H4 (cell line): Measurements from ENCODE around the gene ILKAP. TPM values are rescaled to one million over a fixed set of nuclear protein-coding genes. Genes with fewer than 3 reads are reported as not detected.
"Not testable (repeated sequence)": the region's sequence is repeated elsewhere in the genome, so short reads cannot be mapped to it uniquely, and the experiment has no call there.

ENCODE experiments used
- DNase-seq: peaks from one replicate; pipeline ENCODE4 v3.0.0-alpha.2; 2015; ENCODE audit warnings: low spot score
- total RNA-seq: library from RNA; depleted of rRNA; stranded (reverse); fragments of >200 nt; shearing (Covaris generic); gene quantifications from 2 replicates; pipeline ENCODE4 v1.2.3, GENCODE V29; 2014

Gene ILKAP
- total RNA-seq, 1 experiment from 2014 or later = 18.8 TPM

DNA sequence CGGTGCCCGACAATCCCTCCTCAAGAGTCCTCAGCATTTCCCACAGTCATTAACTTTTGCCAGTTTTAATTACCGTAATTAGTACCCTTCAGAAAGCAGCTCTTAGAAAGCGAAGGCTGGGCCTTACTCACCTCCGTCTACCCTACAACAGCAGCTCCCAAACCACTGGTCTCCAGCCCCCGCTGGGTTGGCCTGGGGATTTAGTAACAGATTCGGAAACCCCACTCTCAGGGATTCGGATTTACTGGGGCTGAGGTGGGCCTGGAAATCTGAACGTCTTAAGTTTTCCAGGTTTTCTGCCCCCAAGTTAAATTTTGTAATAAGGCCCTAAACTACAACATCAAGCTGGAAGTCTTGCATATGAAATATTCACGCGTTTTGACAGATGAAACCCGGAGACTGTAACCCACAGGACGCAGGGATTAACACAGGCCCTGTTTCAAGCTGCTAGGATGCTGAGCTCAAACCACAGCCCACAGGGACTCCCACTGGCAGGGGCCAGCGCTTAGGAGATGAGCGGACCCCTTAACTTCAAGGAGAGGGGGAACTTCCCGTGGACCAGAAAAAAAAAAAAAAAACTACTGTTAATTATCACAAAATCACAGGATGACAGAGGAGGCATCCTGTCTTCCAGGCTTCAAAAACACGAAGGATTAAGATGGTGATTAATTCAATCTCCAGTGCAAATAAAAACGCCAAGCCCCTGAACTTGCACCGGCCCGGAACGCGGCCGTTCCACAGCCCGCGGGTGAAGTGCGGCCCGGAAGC, 985 bp downstream of the ILKAP start:
- no peak for DNase-seq

DNA sequence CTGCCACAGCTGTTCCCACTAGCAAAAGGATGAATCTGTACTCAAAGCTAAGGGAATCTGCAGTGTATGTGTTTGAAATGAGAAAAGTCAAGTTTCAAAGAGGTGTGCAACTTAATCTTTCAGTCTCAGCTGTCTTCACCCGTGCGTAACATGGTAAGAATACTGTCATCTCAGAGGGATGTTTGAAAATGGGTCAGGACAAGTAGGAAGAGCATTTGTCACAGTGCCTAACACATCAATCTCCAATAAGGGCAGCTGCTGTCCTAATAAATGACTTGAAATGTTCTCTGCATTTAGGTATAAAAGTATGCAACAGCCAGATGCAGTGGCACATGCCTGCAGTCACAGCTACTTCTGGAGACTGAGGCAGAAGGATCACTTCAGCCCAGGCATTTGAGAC, 13.1 kb downstream of the ILKAP start:
- no peak for DNase-seq

DNA sequence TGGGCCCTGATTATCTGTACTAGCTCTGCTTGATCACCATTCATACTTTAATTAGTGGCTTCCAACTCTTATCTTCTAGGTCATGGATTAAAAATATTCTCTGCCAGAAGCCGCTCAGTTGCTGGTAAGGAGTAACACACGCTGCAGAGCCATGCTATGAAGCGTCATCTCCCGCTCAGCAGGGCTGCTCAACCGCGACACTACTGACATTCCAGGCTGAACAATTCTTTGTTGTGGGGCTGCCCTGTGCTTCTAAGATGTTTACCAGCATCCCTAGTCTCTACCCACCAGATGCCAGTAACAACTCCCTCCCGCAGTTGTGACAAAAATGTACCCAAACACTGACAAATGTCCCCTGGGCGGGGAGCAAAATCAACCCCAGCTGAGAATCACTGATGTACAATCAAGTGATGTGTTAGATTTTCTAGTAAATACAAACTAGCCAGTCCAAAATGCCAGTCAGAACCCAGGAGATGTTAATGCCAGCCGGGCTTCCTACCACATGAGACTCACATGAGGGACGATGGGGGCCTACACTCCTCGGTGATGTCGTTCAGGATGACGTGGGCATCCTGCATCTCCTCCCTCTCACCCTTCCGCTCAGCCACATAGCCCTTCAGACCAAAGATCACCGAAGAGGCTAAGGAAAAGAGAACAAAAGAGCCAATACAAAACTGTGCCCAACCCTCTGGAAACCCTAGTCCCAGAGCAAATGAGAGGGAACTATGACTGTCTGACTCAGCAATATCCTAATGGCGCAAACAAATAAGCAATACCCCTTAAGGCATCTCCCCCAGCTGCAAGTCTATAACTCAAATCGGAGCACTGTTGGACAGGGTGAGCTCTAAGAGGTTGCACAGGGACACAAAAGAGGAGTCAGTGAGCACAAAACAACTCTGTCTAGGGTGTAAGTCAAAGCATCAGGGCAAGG, 15.6 kb downstream of the ILKAP start:
- DNase-seq = no peak

DNA sequence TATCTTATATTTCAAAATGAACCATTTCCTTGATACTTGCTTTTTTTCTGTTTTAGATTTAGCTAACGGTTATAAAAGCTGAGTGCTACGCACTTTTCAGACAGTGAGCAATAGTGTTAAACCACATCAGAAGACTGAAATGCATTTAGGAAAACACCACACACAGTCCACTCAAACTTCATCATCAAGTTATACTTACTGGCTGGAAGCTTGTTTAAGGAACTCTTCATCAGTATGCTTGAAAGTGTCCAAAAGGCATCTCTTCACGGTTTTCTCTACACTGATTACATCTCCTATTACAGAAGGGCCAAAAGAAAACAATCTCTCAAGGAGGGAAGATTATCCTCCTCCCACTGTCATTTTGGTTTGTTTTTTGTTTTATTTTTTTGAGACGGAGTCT, 19.7 kb downstream of the ILKAP start:
- no peak for DNase-seq

DNA sequence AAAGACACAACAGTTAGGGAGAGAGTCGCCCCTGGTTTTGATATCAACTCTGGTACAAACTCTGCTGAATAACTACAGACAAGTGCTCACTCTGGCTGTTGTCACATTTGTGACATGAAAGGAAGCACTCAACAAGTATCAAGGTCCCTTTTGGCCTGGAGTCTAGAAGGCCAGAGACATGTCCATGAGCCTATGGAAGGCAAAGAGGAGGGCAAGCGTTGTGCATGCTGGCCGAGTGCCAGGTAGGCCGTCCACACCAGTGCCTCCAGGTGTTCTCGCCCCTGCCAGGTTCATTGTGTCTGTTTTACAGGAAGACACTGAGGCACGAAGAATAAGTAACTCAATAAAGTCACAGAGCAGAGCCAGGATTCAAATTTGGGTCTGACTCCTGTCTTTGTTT, 21.1 kb downstream of the ILKAP start:
- no peak for DNase-seq

DNA sequence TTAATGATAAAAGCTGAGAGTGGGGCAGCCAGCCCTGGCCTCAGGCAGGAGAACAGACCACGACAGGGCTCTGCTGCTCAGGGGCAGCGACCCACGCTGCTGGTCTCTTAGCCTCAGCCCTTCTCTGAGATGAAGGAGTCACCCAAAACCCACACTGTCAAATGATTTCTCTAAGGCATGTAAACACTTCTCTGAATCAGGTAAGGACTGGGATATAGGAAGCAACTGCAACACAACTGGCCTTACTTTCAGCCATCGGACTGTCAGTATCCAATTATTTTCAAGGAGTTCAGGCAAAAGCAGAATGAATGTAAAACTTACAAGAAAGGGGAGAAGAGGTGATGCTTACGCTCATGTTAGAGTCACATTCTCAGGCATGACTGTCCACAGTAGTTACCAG, 22.9 kb downstream of the ILKAP start:
- DNase-seq = no peak

DNA sequence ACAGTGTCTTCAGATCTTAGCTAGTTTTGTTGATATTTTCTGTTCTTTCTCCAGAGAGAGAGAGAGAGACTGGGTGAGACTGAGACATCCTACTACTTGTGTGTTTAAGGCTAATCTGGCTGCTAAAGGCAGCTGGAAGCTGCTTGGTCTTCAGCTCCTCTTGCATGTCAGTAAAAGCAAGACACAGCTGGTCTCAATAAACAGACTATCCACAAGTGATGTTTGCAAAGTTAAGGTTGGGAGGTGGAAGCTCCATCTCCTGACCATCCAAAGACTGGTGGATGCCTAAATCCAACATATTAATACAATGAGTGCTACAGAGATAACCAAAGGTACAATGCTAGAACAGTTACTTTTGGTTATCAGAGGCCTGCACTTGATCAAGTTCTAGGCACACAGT, 26.9 kb downstream of the ILKAP start:
- no peak for DNase-seq

DNA sequence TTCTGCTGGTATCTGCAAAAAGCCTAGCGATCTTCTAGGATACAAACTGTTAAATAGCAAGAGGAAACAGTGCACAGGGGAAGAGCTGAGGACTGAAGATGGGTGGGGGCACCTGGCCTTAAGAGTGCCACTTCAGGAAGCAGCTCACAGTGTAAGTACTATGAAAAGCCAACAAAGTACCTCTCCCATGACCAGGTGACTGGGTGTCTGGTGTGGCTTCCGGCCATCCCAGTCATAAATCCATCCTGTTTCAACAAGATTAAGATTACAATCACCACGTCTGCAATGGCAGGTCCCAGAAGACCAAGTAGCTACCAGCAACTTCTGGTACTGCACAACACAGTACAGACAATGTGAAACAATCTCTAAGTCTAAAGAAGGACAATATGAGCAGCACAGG, 28.8 kb downstream of the ILKAP start:
- DNase-seq = no peak

DNA sequence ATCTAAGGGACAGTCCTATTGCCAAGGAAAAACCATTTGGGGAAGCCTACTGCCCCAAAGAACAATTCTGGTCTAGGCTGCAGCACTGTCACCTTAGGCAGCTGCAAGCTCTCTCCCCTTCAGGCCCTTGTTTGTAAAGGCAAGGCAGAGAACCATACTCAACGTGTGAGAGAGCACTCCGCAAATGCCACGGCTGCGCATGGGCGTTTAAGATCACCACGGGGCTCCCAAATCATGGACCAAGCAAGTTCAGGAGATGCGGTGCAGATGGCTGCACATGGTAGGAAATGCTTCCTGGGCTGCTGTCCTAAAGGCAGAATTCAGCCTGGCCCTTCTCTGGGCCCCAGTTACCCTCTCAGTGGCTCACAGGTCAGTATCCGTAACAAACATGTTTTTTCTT, 29.2 kb downstream of the ILKAP start:
- DNase-seq = no peak

DNA sequence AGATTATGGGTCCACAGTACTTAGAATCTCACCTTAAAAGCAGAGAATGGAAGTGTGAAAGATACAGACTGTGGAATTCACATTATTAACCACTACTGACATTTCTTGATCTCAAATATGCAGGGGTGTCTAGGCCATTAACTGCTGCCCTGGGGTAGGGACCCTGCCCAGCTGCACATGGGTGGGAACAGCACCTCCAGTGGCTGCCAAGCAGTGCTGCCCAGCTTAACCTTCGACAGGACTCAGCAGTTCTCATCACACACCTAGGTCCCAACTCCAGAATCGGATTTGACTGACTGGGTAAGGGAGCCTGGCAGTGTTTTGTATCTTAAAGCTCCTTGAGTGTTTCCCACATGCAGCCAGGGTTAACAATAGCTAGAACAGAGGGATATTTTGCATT, 29.8 kb downstream of the ILKAP start:
- no peak for DNase-seq

DNA sequence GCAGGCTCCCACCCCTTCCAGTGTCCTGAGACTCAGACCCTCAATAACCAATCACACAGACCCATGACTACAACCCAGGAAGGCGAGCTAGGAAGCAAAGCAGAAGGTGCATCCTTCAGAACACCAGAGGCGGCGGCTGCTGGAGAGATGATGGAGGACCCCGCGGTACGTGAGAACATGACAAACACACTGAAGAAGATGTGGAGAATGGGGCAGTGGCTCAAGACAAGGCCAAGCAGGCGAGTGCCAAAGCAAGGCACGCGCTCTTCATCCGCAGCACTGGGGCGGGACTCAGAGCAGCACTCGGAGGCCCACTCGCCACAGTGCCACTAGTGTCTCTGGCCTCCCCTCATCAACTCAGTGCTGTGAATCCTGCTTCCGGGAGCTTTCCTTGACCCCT, 31.1 kb downstream of the ILKAP start:
- no peak for DNase-seq

DNA sequence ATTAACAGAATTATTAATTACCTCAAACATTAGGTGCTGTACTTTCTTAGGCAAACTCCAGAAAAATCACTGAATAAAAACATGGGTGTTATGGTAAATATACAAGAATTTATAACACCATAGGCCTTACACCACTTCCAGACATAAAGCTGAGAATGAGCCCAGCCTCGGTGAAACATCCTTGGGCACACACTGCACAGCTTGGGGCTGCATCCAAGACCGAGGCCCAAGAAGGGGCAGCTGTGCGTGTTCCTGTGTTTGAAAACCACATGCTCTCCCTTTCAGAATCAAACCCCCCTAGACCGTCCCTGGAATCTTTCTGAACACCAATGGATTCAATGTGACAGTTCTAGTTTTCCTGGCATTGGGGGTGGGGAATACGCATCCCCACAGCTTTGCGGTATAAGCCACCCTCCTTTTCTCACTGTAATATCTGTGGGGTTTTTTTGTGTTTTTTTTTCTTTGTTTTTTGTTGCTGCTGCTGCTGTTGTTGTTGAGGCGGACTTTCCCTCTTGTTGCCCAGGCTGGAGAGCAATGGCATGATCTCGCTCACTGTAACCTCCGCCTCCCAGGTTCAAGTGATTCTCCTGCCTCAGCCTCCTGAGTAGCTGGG, 31.8 kb downstream of the ILKAP start:
- no peak for DNase-seq

DNA sequence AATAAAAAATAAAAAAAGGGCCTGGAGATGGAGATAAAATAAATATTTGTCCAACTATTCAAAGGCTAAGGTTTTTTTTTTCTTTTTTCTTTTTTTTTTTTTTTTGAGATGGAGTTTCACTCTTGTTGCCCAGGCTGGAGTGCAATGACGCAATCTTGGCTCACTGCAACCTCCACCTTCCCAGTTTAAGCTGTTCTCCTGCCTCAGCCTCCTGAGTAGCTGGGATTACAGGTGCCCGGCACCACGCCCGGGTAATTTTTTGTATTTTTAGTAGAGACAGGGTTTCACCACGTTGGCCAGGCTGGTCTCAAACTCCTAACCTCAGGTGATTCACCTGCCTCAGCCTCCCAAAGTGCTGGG, 32.4 kb downstream of the ILKAP start:
- DNase-seq = not testable (repeated sequence)

DNA sequence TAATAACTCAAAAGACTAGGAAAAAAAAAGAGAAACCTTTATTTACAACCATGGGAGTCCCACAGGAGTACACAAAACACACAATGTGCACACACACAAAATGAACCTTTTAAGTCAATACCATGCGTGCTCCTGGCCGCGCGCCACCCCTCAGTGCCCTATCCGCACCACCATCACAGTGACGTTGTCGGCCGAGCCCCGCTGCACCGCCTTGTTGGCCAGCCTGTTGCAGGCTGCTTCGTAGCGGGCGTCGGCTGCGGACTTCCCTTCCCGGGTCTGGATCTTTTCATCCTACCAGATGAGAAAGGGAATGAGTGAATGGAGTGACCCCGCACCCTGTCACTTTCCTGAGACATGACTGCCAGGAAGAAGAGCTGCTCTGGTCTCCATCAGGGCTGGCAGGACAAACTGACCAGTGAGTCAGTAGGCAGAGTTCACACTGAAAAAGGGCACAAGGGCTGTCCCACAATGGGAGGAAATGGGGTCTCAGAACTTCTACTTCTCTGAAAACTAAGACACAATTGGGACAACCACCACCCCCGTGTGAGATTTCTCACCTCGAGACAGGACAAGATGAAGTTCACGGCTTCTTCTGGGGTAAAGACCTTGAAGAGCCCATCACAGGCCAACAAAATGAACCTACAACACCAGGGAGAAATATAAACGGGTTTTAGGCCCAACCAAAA, 33.0 kb downstream of the ILKAP start:
- no peak for DNase-seq

DNA sequence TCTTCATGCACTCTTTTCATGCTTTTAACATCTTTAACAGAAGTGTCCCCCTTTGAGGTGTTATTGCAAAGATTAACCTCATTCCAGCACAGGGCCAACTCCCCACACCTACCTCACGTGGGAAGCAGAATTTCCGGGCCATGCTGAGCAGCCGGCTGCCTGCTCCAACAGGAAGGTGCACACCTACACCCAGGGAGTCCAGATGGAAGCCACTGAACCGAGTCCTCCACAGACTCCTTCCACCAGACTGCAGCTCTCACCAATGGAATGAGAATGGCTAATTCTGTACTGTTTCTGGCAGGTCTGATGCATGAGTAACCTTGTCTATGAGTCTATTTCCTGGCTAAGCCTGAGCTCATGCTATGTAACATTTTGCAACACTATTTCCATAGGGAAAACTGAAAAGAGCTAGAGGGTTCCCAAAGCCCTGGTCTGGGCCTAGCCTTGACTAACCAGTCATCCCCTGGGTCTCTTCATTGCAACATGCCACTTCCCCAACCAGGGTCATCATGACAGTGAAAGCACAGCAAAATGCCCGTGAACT, 33.7 kb downstream of the ILKAP start:
- DNase-seq = peak; percentile 75

DNA sequence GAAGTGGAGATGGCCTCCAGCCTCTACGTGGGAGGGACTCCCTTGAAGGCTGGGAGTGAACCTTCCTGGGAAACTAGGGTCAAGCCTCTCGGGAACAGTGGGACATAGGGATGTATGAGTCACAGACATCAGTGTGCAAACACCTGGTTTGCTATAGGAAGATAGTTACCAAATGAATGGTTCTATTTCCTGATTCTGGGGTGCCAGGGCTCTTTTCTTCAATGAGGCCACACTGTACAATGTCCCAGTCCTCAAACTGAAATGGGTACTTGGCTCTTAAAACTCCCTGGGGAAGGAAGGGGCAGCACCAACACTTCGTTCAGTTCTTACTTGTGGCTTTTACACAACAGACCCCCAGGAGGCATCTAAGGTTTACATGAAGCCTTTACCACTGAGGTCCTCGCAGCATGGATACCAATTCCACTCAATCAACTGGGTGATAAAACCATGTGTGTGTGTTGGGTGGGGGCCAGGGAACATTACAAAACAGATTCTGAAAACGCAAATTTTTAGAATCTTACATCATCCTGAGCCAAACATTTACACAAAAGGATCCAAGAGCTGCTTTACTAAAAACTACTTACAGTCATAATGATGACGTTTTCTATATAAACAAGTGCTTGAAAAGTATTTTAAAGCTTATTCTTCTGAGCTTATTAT, 34.3 kb downstream of the ILKAP start:
- DNase-seq = peak; percentile 72

DNA sequence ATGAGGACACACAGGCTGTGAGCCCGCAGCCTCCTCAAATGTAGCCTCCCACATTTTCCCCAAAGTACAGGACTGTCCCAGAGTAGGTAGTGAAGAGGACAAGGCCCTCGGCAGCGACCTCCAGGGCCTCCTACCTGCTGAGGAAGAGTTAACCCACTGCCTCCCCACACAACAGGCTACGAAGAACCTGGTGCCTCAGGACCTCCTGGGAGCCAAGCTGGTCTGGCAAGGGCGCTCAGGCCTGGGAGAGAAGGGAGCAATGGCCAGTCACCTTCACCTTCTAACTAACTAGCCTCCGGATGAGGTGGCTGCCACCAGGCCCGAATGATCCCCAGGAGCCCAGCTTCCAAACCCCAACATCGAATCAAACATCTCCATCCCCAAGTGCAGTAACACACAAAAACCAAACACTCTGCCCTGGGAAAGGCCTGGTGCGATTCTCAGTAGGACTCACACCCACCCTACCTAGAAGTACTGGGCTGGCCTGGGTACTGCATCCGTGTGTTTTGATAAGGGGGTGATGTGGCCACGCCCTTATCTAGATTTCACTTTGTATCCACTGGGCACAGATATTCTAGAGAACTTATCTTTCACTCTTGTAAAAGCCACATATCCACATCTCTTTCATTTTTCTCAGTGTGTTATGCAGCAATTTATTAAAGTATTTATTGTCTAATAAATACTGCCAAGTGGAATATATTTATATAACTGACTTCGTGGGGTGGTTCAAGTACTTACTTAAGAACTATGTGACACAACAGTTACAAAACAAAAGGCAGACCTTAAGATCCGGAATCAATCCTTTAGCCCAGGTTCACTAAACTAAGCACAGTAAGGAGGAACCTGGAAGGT, 35.1 kb downstream of the ILKAP start:
- no peak for DNase-seq

DNA sequence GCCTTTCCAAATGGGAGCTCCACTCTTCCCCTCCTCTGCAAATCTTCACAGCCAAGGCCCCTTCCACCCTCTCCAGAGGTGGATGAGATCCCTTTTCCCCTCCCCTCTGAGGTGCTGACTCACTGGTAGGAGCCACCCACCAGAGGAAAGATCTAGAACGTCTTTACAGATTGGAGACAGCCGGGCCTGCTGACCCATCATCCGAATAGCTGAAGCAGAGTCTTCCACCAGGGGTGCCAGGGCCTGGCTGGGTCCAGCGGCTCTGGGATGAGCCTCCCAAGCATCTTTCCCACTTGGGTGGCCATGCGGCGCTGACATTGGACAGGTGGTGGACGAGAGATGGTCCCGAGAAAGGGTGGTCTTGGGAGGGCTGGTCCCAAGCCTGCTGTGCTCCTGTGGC, 35.7 kb downstream of the ILKAP start:
- DNase-seq = no peak

DNA sequence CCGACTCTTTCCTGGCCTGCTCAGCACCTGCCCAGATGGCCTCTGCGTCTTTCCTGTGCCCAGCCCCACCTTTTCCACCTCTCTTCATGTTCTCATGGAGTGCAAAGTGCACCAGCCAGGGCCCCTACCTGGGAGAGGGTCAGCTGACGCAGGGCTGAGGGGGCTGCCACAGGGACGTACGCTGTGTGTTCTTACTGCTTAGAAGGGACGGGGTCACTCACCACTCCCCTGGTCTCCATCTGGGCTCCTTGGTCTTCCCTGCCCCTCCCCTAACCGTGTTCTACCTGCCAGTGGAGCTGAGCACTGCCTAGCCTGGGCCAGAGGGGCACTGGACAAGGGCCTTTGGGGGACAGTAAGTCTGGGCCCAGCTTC, 36.2 kb downstream of the ILKAP start:
- no peak for DNase-seq
